Stimulated activated effector memory CD8-positive, alpha-beta T cell treated with anti-CD3 and anti-CD28 coated beads, Interleukin-12 subunit alpha, Interleukin-12 subunit beta, amount 100 ng/mL, for 72 hours (primary cell): ENCODE measurements around the gene SAMD3.
"Not testable (repeated sequence)": the region's sequence is repeated elsewhere in the genome, so short reads cannot be mapped to it uniquely, and the experiment has no call there.

Source experiments
- ATAC-seq: fragments of 150-1000 bp; cut with Tn5 transposase; 2 replicates; pipeline ENCODE4 v1.10.0; 2021
- DNase-seq, 2 donors: peaks; one replicate each; pipeline ENCODE4 v3.0.0; 2021 to 2022; ENCODE audit warnings: low spot score in 2 of 2
- H3K27ac Mint-ChIP-seq: one replicate; pipeline ENCODE4 v1.8.0; 2022; ENCODE audit warnings: mild to moderate bottlenecking, mixed read lengths
- H3K36me3 Mint-ChIP-seq: one replicate; pipeline ENCODE4 v1.8.0; 2022; ENCODE audit warnings: mild to moderate bottlenecking, mixed read lengths
- H3K4me1 Mint-ChIP-seq: one replicate; pipeline ENCODE4 v1.8.0; 2022; ENCODE audit warnings: mixed read lengths
- H3K4me3 Mint-ChIP-seq: one replicate; pipeline ENCODE4 v1.8.0; 2022; ENCODE audit warnings: mild to moderate bottlenecking, mixed read lengths
- H3K9me3 Mint-ChIP-seq: one replicate; pipeline ENCODE4 v1.8.0; 2022; ENCODE audit warnings: mixed read lengths

Gene SAMD3

GRCh38 chr6:130170160-130170559, 52.6 kb downstream of the SAMD3 start:
- Mint-ChIP-seq H3K9me3 (peaks cover 16% of the 10 kb centered on the region), H3K36me3 (peaks cover 18% of the 10 kb centered on the region), H3K27ac (peak overlapping the region; percentile 1), H3K4me1 (peaks cover 14% of the 10 kb centered on the region)
- peak in 1 of 2 donors; percentile 20 for DNase-seq
- not testable (repeated sequence) for H3K4me3 Mint-ChIP-seq, ATAC-seq

GRCh38 chr6:130167655-130168054, 55.1 kb downstream of the SAMD3 start:
- H3K27ac Mint-ChIP-seq: no peak overlapping the region
- H3K4me1 Mint-ChIP-seq: peaks cover 23% of the 10 kb centered on the region
- peak in 1 of 2 donors; percentile 28 for DNase-seq
- H3K9me3 Mint-ChIP-seq: peaks cover 12% of the 10 kb centered on the region
- no peak for ATAC-seq
- H3K36me3 Mint-ChIP-seq: peaks cover 14% of the 10 kb centered on the region
- no peak overlapping the region for H3K4me3 Mint-ChIP-seq

- DNase-seq (no peak), ATAC-seq (no peak)
- Mint-ChIP-seq H3K9me3 (peaks cover 3% of the 10 kb centered on the region), H3K27ac (peak overlapping the region; percentile 84), H3K36me3 (peaks cover 17% of the 10 kb centered on the region), H3K4me3 (peak overlapping the region; percentile 27), H3K4me1 (peaks cover 42% of the 10 kb centered on the region)
Observed at GRCh38 chr6:130164251-130164650, 58.5 kb downstream of the SAMD3 start.

- H3K9me3 Mint-ChIP-seq: peaks cover 3% of the 10 kb centered on the region
- H3K4me1 Mint-ChIP-seq: peaks cover 43% of the 10 kb centered on the region
- H3K27ac Mint-ChIP-seq: no peak overlapping the region
- H3K4me3 Mint-ChIP-seq: no peak overlapping the region
- no peak for DNase-seq
- ATAC-seq: no peak
- peaks cover 21% of the 10 kb centered on the region for H3K36me3 Mint-ChIP-seq
Observed at GRCh38 chr6:130163266-130163665, 59.5 kb downstream of the SAMD3 start.

GRCh38 chr6:130162421-130162820, 60.3 kb downstream of the SAMD3 start:
- DNase-seq (no peak), ATAC-seq (no peak)
- H3K36me3 Mint-ChIP-seq: peaks cover 21% of the 10 kb centered on the region
- H3K9me3 Mint-ChIP-seq: peaks cover 3% of the 10 kb centered on the region
- no peak overlapping the region for H3K27ac Mint-ChIP-seq
- peaks cover 43% of the 10 kb centered on the region for H3K4me1 Mint-ChIP-seq
- no peak overlapping the region for H3K4me3 Mint-ChIP-seq

- H3K27ac Mint-ChIP-seq: peak overlapping the region; percentile 33
- H3K36me3 Mint-ChIP-seq: peaks cover 21% of the 10 kb centered on the region
- ATAC-seq (no peak), DNase-seq (no peak)
- H3K9me3 Mint-ChIP-seq: peaks cover 3% of the 10 kb centered on the region
- H3K4me3 Mint-ChIP-seq: no peak overlapping the region
- peaks cover 43% of the 10 kb centered on the region for H3K4me1 Mint-ChIP-seq
Observed at GRCh38 chr6:130161683-130162404, 60.9 kb downstream of the SAMD3 start.

GRCh38 chr6:130159956-130160355, 62.8 kb downstream of the SAMD3 start:
- H3K4me3 Mint-ChIP-seq: no peak overlapping the region
- peaks cover 10% of the 10 kb centered on the region for H3K36me3 Mint-ChIP-seq
- ATAC-seq: no peak
- peak in 1 of 2 donors; percentile 26 for DNase-seq
- H3K9me3 Mint-ChIP-seq: peaks cover 3% of the 10 kb centered on the region
- H3K4me1 Mint-ChIP-seq: peaks cover 27% of the 10 kb centered on the region
- H3K27ac Mint-ChIP-seq: peak overlapping the region; percentile 83

- DNase-seq: no peak
- Mint-ChIP-seq H3K4me3 (no peak overlapping the region), H3K9me3 (peaks cover 3% of the 10 kb centered on the region), H3K36me3 (peaks cover 22% of the 10 kb centered on the region), H3K4me1 (peaks cover 20% of the 10 kb centered on the region), H3K27ac (no peak overlapping the region)
- no peak for ATAC-seq
Observed at GRCh38 chr6:130158548-130158947, 64.2 kb downstream of the SAMD3 start.

- DNase-seq (no peak), ATAC-seq (no peak)
- Mint-ChIP-seq H3K9me3 (peaks cover 3% of the 10 kb centered on the region), H3K36me3 (peaks cover 24% of the 10 kb centered on the region), H3K4me3 (no peak overlapping the region), H3K27ac (no peak overlapping the region), H3K4me1 (peaks cover 20% of the 10 kb centered on the region)
Observed at GRCh38 chr6:130158056-130158455, 64.7 kb downstream of the SAMD3 start.

- H3K36me3 Mint-ChIP-seq: peaks cover 32% of the 10 kb centered on the region
- H3K4me3 Mint-ChIP-seq: no peak overlapping the region
- peaks cover 18% of the 10 kb centered on the region for H3K4me1 Mint-ChIP-seq
- H3K27ac Mint-ChIP-seq: no peak overlapping the region
- DNase-seq (no peak), ATAC-seq (no peak)
- H3K9me3 Mint-ChIP-seq: peaks cover 3% of the 10 kb centered on the region
Observed at GRCh38 chr6:130156908-130157307, 65.8 kb downstream of the SAMD3 start.

GRCh38 chr6:130152908-130153510, 69.7 kb downstream of the SAMD3 start:
- ATAC-seq: no peak

GRCh38 chr6:130150906-130151305, 71.8 kb downstream of the SAMD3 start:
- H3K9me3 Mint-ChIP-seq: no peaks in the 10 kb centered on the region
- peaks cover 58% of the 10 kb centered on the region for H3K36me3 Mint-ChIP-seq
- H3K4me1 Mint-ChIP-seq: peaks cover 14% of the 10 kb centered on the region
- no peak overlapping the region for H3K4me3 Mint-ChIP-seq
- H3K27ac Mint-ChIP-seq: peak overlapping the region; percentile 51
- ATAC-seq (no peak), DNase-seq (no peak)

More at GRCh38 chr6:130152908-130153510, 69.7 kb downstream of the SAMD3 start:
- Mint-ChIP-seq H3K36me3 (peaks cover 54% of the 10 kb centered on the region), H3K9me3 (no peaks in the 10 kb centered on the region), H3K27ac (no peak overlapping the region), H3K4me1 (peaks cover 4% of the 10 kb centered on the region), H3K4me3 (no peak overlapping the region)
- no peak for DNase-seq

GRCh38 chr6:130149016-130149415, 73.7 kb downstream of the SAMD3 start:
- not testable (repeated sequence) for H3K4me3 Mint-ChIP-seq, ATAC-seq, DNase-seq, H3K9me3 Mint-ChIP-seq
- Mint-ChIP-seq H3K27ac (peak overlapping the region; percentile 56), H3K4me1 (peaks cover 14% of the 10 kb centered on the region), H3K36me3 (peaks cover 60% of the 10 kb centered on the region)

- ATAC-seq (peak; percentile 51), DNase-seq (no peak)
- Mint-ChIP-seq H3K4me3 (no peak overlapping the region), H3K4me1 (peaks cover 14% of the 10 kb centered on the region), H3K27ac (peak overlapping the region; percentile 58), H3K9me3 (no peaks in the 10 kb centered on the region), H3K36me3 (peaks cover 64% of the 10 kb centered on the region)
Observed at GRCh38 chr6:130148181-130148580, 74.6 kb downstream of the SAMD3 start.

GRCh38 chr6:130147111-130147510, 75.6 kb downstream of the SAMD3 start:
- no peaks in the 10 kb centered on the region for H3K9me3 Mint-ChIP-seq
- peak overlapping the region; percentile 79 for H3K27ac Mint-ChIP-seq
- ATAC-seq (no peak), DNase-seq (no peak)
- H3K4me3 Mint-ChIP-seq: no peak overlapping the region
- peaks cover 14% of the 10 kb centered on the region for H3K4me1 Mint-ChIP-seq
- H3K36me3 Mint-ChIP-seq: peaks cover 65% of the 10 kb centered on the region

GRCh38 chr6:130143709-130144108, 79.0 kb downstream of the SAMD3 start:
- Mint-ChIP-seq H3K4me1 (peaks cover 30% of the 10 kb centered on the region), H3K4me3 (no peak overlapping the region), H3K9me3 (no peaks in the 10 kb centered on the region), H3K27ac (peak overlapping the region; percentile 14), H3K36me3 (peaks cover 54% of the 10 kb centered on the region)
- DNase-seq (no peak), ATAC-seq (no peak)
